IMR-90 (cell line): ENCODE measurements around the gene TBXAS1.

ENCODE experiments used
- BHLHE40 ChIP-seq: fragments of 150-350 bp; IDR thresholded peaks from 2 replicates; pipeline ENCODE4 v1.6.1; 2016; ENCODE audit warnings: mild to moderate bottlenecking, low read depth, low read length
- CHD1 ChIP-seq: IDR thresholded peaks from 2 replicates; pipeline ENCODE4 v1.6.1; 2012; ENCODE audit warnings: low read depth, low read length, improper control_type of control experiment
- FOS ChIP-seq: fragments of 150-350 bp; IDR thresholded peaks from 2 replicates; pipeline ENCODE4 v1.6.1; 2016; ENCODE audit warnings: low read depth, low read length
- MAFK ChIP-seq: IDR thresholded peaks from 2 replicates; pipeline ENCODE4 v1.6.1; 2012; ENCODE audit warnings: low read depth, low read length, improper control_type of control experiment
- MAZ ChIP-seq: IDR thresholded peaks from 2 replicates; pipeline ENCODE4 v1.6.1; 2012; ENCODE audit warnings: low read depth, mild to moderate bottlenecking, low read length, improper control_type of control experiment, moderate library complexity, borderline replicate concordance
- MXI1 ChIP-seq: IDR thresholded peaks from 2 replicates; pipeline ENCODE4 v1.6.1; 2012; ENCODE audit warnings: low read depth, mild to moderate bottlenecking, low read length, moderate library complexity, borderline replicate concordance
- POLR2A ChIP-seq: IDR thresholded peaks from 2 replicates; pipeline ENCODE4 v1.6.1; 2012; ENCODE audit warnings: mild to moderate bottlenecking, low read depth, low read length
- RAD21 ChIP-seq: IDR thresholded peaks from 2 replicates; pipeline ENCODE4 v1.6.1; 2012; ENCODE audit warnings: low read length, improper control_type of control experiment
- RFX5 ChIP-seq: IDR thresholded peaks from 2 replicates; pipeline ENCODE4 v1.8.0; 2012; ENCODE audit warnings: low read depth, mild to moderate bottlenecking, low read length, moderate library complexity
- SMC3 ChIP-seq: fragments of 150-350 bp; IDR thresholded peaks from 2 replicates; pipeline ENCODE4 v1.6.1; 2016; ENCODE audit warnings: low read depth, mild to moderate bottlenecking, antibody characterized with exemption, low read length, moderate library complexity
- TF ChIP-seq, protein P1 (sequence below): conservative IDR thresholded peaks from 2 replicates; pipeline ENCODE4 v1.5.1; 2012; ENCODE audit warnings: mild to moderate bottlenecking, low read depth, low read length, improper control_type of control experiment
- TF ChIP-seq, protein P2 (sequence below): fragments of 150-350 bp; IDR thresholded peaks from 2 replicates; pipeline ENCODE4 v1.6.1; 2017; ENCODE audit warnings: mild to moderate bottlenecking, antibody characterized with exemption, low read length, low read depth

DNA sequence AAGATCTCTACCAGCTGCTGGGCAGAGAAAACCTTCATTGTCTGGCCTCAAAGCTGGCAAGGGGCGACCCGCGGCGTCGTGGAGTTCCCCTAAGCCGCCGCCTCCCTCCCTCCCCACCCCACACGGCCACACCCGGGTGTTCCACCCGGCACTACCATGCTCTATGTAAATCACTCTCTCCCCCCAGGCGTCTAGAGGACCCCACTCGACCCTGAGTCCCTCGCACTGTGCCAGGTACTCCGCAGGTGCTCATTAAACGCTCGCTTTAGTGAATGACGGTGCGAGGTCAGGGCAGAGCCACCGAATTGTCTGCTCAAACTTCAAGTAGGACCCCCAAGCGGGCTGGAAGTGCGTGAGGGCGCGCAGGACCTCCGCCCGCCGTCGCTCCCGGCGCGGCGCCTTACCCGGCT lies 233.1 kb downstream of the TBXAS1 start:
- TF ChIP-seq, protein P1, sequence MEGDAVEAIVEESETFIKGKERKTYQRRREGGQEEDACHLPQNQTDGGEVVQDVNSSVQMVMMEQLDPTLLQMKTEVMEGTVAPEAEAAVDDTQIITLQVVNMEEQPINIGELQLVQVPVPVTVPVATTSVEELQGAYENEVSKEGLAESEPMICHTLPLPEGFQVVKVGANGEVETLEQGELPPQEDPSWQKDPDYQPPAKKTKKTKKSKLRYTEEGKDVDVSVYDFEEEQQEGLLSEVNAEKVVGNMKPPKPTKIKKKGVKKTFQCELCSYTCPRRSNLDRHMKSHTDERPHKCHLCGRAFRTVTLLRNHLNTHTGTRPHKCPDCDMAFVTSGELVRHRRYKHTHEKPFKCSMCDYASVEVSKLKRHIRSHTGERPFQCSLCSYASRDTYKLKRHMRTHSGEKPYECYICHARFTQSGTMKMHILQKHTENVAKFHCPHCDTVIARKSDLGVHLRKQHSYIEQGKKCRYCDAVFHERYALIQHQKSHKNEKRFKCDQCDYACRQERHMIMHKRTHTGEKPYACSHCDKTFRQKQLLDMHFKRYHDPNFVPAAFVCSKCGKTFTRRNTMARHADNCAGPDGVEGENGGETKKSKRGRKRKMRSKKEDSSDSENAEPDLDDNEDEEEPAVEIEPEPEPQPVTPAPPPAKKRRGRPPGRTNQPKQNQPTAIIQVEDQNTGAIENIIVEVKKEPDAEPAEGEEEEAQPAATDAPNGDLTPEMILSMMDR: no peak
- TF ChIP-seq, protein P2, sequence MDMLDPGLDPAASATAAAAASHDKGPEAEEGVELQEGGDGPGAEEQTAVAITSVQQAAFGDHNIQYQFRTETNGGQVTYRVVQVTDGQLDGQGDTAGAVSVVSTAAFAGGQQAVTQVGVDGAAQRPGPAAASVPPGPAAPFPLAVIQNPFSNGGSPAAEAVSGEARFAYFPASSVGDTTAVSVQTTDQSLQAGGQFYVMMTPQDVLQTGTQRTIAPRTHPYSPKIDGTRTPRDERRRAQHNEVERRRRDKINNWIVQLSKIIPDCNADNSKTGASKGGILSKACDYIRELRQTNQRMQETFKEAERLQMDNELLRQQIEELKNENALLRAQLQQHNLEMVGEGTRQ: no peak
- TF ChIP-seq POLR2A (no peak), MXI1 (no peak), RFX5 (no peak), BHLHE40 (no peak), MAFK (no peak), MAZ (no peak), FOS (no peak), SMC3 (no peak), CHD1 (no peak), RAD21 (no peak)
